Thoracic aorta (tissue), 2 donors: ENCODE results near the gene NRXN3. TPM values are rescaled to one million over a fixed set of nuclear protein-coding genes. Genes with fewer than 3 reads are reported as not detected.
A peak's percentile ranks its signal among the peaks of the same experiment; 100 is the strongest.

Experiments
- ATAC-seq: fragments of 150-250 bp; one replicate; pipeline ENCODE4 v1.8.0; 2017; ENCODE audit warnings: low read depth; ENCODE audit not compliant: insufficient number of reproducible peaks, low FRiP score
- DNase-seq: peaks from one replicate; pipeline ENCODE4 v3.0.0-alpha.2; 2020; ENCODE audit warnings: low spot score
- H3K27ac ChIP-seq, 2 donors: fragments of 200-600 bp; sonication (generic); 1 replicate in 1 of 2; 2 replicates in 1 of 2; pipeline ENCODE4 v1.5.1; 2016; ENCODE audit warnings: mild to moderate bottlenecking in 2 of 2, moderate library complexity in 2 of 2
- H3K27me3 ChIP-seq: fragments of 200-600 bp; sonication (generic); replicated peaks from 2 replicates; pipeline ENCODE4 v1.6.0; 2016; ENCODE audit warnings: mild to moderate bottlenecking; ENCODE audit not compliant: insufficient read depth
- H3K36me3 ChIP-seq: fragments of 200-600 bp; sonication (generic); one replicate; pipeline ENCODE4 v1.5.1; 2016
- H3K4me1 ChIP-seq, 2 donors: fragments of 200-600 bp; sonication (generic); 1 replicate in 1 of 2; 2 replicates in 1 of 2; pipeline versions ENCODE4 v1.5.1 to v1.6.0; 2016; ENCODE audit warnings: low read depth in 2 of 2, mild to moderate bottlenecking in 1 of 2; ENCODE audit not compliant: control insufficient read depth in 1 of 2
- H3K4me3 ChIP-seq: fragments of 200-600 bp; sonication (generic); 2 replicates; pipeline ENCODE4 v1.5.1; 2016; ENCODE audit warnings: mild to moderate bottlenecking
- H3K9me3 ChIP-seq: fragments of 200-600 bp; sonication (generic); 2 replicates; pipeline ENCODE4 v1.5.1; 2016
- CTCF ChIP-seq: fragments of 200-600 bp; sonication (generic); IDR thresholded peaks from one replicate; pipeline ENCODE4 v1.5.1; 2019; ENCODE audit warnings: antibody characterized with exemption
- total RNA-seq, 2 donors: library from RNA; depleted of rRNA; stranded (reverse); fragments of >200 nt; gene quantifications; one replicate each; pipeline versions ENCODE4 v1.1.0 to v1.2.3, GENCODE V29; 2016

The NRXN3 gene
- total RNA-seq, 2 donors from 2014 or later = 5.6 to 33.3 TPM

GRCh38 chr14:79278798-79279644, 1108.8 kb downstream of the NRXN3 start:
- peak overlapping the region; percentile 85 for H3K4me3 ChIP-seq
- peak; percentile 78 for ATAC-seq
- no peaks in the 10 kb centered on the region for H3K9me3 ChIP-seq
- H3K27ac ChIP-seq = no peak overlapping the region
- no peaks in the 10 kb centered on the region for H3K36me3 ChIP-seq
- peaks cover 2 to 22% of the 10 kb centered on the region in 2 donors for H3K4me1 ChIP-seq
- no peaks in the 10 kb centered on the region for H3K27me3 ChIP-seq
- peak; percentile 45 for DNase-seq
- TF ChIP-seq CTCF = no peak

DNA sequence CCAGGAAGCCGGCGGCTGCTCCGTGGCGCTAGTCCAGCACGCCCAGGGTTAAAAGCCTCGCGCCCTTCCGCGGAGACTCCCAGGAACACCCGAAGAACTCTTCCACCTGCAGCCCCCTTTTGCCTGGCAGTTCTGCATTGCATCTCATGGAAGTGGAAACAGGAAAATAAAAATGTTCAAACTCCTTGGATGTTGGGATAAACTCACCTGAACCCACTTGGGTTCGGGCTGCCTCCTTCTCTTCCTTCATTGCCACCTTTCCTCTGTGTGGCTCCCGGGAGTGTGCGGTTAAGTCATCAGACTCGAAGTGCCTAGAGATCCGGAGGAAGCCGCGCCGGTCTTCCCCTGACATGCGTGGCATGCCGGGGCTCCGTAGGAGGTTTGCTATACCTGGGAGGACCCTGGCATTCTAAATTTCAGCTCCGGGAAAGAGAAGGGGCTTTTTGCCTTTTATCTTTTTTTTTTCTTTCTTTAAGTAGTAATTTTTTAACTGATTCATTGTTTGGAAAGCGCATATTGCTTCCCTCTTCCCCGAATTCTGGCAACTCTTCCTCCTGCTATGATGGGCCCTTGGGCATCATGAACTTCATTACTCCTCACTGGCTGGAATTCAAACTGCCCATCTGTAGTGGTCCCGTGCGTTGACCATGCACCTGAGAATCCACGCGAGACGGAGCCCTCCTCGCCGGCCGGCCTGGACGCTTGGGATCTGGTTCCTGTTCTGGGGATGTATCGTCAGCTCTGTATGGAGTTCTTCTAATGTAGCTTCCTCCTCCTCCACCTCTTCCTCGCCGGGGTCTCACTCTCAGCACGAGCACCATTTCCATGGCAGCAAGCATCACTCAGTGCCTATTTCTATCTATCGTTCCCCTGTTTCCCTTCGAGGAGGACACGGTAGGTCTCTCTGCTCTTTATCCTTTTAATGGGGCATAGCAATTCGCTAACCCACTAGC, 1109.7 kb downstream of the NRXN3 start:
- Histone ChIP-seq H3K27ac (no peak overlapping the region), H3K4me1 (peaks cover 2 to 22% of the 10 kb centered on the region in 2 donors), H3K9me3 (no peaks in the 10 kb centered on the region), H3K36me3 (no peaks in the 10 kb centered on the region), H3K4me3 (peak overlapping the region; percentile 85), H3K27me3 (no peaks in the 10 kb centered on the region)
- TF ChIP-seq CTCF = no peak
- DNase-seq = no peak
- ATAC-seq = no peak

- no peak for ATAC-seq
- Histone ChIP-seq H3K4me1 (peaks cover 2 to 22% of the 10 kb centered on the region in 2 donors), H3K9me3 (no peaks in the 10 kb centered on the region), H3K4me3 (peak overlapping the region; percentile 85), H3K36me3 (no peaks in the 10 kb centered on the region), H3K27me3 (no peaks in the 10 kb centered on the region), H3K27ac (no peak overlapping the region)
- no peak for DNase-seq
- TF ChIP-seq CTCF = no peak
These were observed 1111.3 kb downstream of the NRXN3 start for GRCh38 chr14:79281244-79282152.

DNA sequence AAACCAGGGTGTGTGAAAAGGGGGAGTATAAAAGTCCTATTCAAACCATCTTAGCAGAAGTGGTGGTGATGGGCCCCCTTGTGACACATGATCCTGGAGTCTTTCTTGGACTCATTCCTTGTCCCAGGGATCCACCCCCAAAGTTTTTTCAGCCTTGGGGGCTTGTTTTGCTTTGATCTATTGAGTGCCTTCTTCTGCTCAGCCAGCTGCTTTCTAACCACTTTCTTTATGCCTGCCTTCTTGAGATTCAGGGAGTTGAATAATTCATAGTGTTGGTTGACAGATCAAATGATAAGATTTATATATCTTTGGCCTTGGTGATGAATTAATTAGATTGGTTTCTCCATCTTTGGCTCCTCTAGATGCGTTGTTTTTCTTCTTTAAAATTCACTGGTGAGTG, 1114.4 kb downstream of the NRXN3 start:
- DNase-seq = no peak
- H3K36me3 ChIP-seq = no peaks in the 10 kb centered on the region
- no peaks in the 10 kb centered on the region for H3K27me3 ChIP-seq
- no peaks in the 10 kb centered on the region for H3K9me3 ChIP-seq
- no peak overlapping the region for H3K4me3 ChIP-seq
- no peak for TF ChIP-seq CTCF
- no peak for ATAC-seq
- H3K4me1 ChIP-seq = peaks cover 0 to 13% of the 10 kb centered on the region in 2 donors
- H3K27ac ChIP-seq = no peak overlapping the region
